Measurements from ENCODE around the gene CCBE1.

CCBE1 gene

DNA sequence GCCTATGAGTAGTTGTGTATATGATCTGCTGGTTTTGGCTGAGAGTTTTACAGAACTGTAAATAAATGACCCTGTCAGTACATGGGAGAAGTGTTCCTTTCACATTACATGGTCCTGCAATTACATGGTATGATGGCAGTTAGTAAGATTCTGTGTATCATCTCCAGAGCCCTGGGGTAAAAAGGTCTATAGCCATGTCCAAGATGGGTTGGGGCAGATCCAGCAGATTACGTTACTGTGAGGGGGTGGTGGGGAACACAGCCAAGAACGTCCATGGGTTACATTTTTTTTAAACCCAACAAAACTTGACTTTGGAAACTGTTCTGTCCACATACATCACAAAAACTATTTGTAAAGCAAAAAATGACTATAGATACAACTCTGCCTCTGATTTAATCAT, 274.0 kb downstream of the CCBE1 start:
- no peak for DNase-seq (ENCODE audit: insufficient read length, low spot score)
- FAIRE-seq = no peak

GRCh38 chr18:59420244-59420643, 277.0 kb downstream of the CCBE1 start:
- FAIRE-seq (no peak), DNase-seq (ENCODE audit: insufficient read length, low spot score) (no peak)

GRCh38 chr18:59419386-59419785, 277.8 kb downstream of the CCBE1 start:
- DNase-seq (ENCODE audit: insufficient read length, low spot score) = no peak
- no peak for FAIRE-seq

- FAIRE-seq (no peak), DNase-seq (ENCODE audit: insufficient read length, low spot score) (no peak)
These were observed 280.4 kb downstream of the CCBE1 start for GRCh38 chr18:59416818-59417217.

- DNase-seq (ENCODE audit: insufficient read length, low spot score) = no peak
- no peak for FAIRE-seq
These were observed 283.0 kb downstream of the CCBE1 start for GRCh38 chr18:59414111-59414653.

DNA sequence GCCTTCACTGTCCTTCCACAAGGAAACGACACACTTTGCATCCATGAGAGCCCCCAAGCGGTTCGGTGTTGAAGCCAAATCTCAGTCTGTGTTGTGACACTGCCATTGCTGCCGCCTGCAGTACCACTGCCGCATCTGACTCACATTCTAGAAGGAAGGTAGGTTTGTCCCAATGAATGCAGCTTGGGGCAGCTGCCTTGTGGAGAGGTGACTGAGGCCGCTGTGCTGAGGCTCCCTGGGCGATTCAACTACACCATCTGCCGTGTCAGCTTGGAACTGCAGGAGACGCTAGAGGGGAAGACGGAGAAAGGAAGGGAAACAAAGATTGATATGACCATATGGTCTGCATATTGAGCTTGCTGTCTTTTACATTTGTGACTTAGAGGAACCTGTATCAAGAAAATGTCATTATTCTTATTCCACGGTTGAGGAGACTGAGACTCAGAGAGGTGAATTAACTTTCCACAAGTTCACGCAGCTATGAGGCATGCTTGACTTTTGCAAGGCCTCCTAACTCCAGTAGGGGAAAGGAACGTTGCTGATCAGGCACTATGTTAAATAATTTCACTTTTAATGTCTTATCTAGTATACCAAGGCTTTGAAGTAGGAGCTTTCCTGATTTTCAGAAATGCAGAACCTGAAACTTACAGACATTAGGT, 294.7 kb downstream of the CCBE1 start:
- DNase-seq (ENCODE audit: insufficient read length, low spot score) (peak; percentile 85), FAIRE-seq (peak; percentile 16)

- DNase-seq (ENCODE audit: insufficient read length, low spot score) (no peak), FAIRE-seq (no peak)
These were observed 296.8 kb downstream of the CCBE1 start for GRCh38 chr18:59400407-59400806.

DNA sequence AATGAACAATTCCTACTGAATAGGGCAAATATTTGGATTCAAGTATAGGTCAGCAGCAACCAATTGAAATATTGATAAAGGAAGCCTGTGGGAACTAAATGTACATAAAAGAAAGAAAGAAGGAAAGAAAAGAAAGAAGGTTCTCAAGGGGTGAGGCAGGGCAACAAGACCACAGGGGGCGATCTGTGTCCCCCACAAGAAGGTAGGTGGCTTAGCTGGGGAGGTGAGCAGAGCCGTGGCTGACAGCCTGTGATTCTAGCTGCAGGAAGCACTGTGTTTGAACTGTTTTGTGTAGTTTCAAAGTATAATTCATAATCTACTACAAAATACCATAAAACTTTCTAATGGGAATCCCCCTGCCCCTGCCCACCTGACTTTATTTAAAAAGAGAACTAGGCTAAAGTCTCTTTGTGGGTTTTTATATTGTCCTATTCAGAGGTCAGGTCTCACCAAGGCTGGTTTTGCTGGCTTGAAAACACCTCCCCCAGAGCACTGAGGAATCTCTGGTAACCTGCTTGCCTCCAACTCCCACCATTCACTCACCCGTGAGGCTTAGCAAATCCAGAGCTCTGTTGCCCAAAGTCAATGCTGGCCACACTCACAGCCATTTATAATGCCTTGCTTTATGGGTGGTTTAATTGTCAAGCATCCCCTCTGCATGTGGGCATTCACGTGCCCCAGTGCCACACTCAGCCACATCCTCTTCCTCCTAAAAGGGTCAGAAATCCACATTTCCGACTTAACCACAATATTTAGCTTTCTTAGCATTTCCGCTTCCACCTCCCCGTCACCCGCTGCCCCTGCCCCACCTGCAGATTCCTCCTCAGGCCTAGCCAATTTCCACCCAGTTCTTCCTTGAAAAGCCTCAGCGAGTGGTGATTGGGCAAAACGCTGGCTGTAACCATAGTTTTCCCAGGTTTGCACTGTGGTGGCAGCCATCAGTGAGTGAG, 301.7 kb downstream of the CCBE1 start:
- DNase-seq (ENCODE audit: insufficient read length, low spot score) (no peak), FAIRE-seq (no peak)

GRCh38 chr18:59393381-59393780, 303.8 kb downstream of the CCBE1 start:
- no peak for DNase-seq (ENCODE audit: insufficient read length, low spot score)
- no peak for FAIRE-seq

DNA sequence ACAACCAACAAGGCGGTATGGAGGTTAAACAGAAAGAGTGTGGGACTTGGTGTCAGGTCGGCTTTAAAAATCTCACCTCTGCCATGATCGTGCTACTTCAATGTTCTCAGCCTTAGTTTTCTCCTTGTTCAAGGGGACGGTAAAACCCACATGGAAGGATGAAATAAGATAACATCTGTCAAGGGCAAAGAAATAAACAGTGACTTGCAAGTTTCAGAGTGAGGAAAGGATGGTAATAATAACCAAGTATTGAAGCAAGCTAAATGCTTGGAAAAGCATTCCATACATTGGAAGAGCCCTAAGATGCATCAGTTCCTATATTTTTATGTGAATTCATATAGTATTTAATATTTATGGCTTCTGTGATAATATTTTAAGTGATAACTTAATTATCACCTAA, 308.4 kb downstream of the CCBE1 start:
- FAIRE-seq = no peak
- DNase-seq (ENCODE audit: insufficient read length, low spot score) = no peak

DNA sequence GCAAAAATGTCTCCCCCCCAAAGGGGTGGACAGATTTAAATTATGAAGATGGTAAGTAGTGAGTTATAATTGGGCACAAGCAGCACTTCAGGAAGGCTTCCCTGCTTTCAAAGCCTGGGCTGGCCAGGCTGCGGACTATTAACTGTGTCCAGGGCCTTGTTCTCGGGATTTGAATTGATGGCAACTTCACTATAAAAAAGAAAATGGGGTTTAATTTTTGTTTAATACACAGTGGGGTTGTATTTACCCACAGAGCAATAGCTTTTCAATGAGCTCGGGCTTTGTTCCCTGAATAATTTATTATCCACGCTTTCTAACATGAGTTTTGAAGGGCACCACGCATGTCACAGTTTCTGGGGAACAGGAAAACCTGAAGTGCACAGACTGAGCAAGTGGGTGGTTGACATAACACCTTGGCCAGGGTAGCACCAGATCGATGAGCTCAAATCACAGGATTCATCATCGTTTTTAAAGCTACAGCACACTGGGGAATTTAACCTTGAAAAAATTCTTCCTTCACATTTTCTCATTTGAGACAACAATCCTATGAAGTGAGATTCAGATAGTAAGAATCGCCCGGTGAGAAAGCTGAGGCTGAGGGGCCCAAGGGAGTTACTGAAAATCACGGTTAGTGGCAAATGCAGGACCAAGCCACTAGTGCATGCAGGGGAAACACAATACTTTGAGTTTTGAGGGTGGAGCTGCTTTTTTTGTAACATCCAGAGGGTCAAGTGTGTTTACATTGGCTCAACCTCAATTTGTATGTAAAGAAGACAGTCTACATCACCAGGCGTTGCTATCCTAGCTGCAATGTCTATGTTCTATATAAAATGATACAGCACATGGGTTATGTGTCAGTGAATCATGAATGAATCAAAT, 309.3 kb downstream of the CCBE1 start:
- FAIRE-seq = no peak
- no peak for DNase-seq (ENCODE audit: insufficient read length, low spot score)

GRCh38 chr18:59386909-59387686, 310.1 kb downstream of the CCBE1 start:
- DNase-seq (ENCODE audit: insufficient read length, low spot score) = no peak
- no peak for FAIRE-seq

DNA sequence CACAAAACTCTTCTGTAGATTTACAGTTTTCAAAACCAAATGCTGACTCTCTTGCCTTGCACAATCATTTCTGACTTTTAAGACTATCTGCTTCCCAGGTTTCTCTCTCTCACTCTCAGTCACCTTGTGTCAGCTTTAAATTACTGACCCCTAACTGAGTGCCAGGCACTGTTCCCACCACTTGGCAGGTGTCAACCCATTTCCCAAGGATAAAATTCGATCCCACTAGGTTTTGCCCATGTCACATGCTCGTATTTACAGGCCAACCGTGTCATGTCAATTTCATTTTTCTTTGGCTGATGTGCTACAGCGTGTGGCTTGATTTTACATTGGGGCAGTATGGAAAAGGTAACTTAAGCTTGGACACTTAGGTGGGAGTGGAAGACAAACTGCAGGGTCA, 312.0 kb downstream of the CCBE1 start:
- no peak for DNase-seq (ENCODE audit: insufficient read length, low spot score)
- no peak for FAIRE-seq

- FAIRE-seq (no peak), DNase-seq (ENCODE audit: insufficient read length, low spot score) (no peak)
These were observed 313.4 kb downstream of the CCBE1 start for GRCh38 chr18:59383851-59384250.

DNA sequence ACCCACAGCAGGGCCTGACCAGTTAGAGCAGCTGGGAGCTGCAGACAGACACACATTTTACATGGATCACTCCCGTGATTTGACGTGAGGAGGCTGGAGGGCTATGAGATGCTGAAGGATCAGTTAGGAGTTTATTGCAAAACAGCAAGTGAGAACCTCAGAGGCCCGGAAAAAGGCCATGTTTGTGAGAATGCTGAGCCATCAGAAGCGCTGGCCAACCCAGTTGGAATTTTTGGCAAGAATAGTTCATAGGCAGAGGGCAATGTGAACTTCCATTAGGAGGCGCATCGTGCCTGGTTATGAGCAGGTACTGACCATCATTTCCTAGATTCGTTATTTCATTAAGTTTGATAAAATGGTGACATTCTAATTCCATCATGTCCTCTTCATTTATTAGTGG, 314.8 kb downstream of the CCBE1 start:
- no peak for DNase-seq (ENCODE audit: insufficient read length, low spot score)
- no peak for FAIRE-seq

DNA sequence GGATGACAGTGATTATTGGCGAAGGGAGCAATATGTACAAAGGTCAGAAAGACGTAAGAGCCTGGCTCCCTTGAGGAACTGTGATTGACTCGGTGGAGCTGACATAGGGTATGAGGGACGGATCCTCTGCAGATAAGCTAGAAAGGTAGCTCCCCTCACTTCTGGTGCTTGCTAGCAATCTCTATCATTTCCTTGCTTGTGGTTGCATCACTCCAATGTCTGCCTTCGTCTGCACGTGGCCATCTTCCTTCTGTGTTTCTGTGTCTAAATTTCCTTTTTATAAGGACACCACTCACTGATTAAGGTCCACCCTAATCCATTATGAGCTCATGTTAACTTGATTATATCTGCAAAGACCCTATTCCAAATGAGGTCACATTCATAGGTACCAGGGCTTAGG, 315.3 kb downstream of the CCBE1 start:
- no peak for DNase-seq (ENCODE audit: insufficient read length, low spot score)
- FAIRE-seq = no peak

Data from HTR-8/SVneo (cell line).